GM10847 (cell line): Measurements from ENCODE around the gene AFAP1.

ENCODE experiments used
- POLR2A ChIP-seq: IDR thresholded peaks from 2 replicates; pipeline ENCODE4 v1.6.1; 2011; ENCODE audit not compliant: insufficient read length; ENCODE audit errors: extremely low read depth

The AFAP1 gene

DNA sequence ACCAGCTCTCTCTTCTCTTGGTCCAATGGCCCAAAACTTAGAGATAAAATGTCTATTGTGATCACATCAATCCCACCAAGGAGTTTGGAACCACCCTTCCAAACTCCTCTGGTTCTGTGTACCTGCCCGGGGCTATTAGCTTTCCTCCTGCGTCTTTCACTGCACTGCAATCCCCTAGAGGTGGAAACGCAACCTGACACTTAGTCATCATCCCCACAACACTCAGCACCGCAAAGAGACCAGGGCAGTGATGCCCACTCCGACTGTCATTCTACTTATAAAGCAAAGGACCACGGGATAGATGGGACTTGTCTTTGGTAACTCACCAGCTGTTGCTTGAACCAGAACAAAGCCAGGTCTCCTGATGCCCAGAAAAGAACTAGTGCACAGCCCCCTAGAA lies 22.0 kb downstream of the AFAP1 start:
- TF ChIP-seq POLR2A = no peak

DNA sequence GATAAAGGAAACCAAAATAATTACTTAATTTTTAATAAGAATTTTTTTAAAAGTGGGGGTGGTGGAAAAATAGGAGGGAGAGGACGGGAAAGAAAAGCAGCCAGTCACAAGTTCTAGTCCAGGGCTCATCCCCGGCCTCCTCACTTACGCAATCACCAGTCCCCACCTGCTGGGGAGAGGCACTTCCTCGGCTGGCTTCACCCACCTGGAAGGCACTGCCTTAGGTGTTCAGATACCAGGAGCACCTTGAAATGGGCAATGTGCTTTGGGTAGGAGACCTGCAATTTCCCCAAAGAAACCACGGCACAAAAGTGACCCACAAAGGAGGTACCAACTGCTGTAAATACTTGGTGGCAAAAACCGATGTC lies 23.8 kb downstream of the AFAP1 start:
- TF ChIP-seq POLR2A = no peak

DNA sequence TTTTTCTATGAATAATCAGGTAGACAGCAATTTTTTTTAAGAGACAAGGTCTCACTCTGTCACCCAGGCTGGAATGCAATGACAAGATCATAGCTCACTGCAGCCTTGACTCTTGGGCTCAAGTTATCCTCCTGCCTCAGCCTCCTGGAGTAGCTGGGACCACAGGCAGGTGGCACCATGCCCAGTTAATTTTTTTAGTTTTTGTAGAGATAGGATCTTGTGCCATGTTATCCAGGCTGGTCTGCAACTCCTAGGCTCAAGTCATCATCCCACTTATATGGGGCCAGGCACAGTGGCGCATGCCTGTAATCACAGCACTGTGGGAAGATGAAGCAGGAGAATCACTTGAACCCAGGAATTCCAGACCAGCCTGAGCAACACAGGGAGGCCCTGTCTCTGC lies 26.8 kb downstream of the AFAP1 start:
- no peak for TF ChIP-seq POLR2A

- no peak for TF ChIP-seq POLR2A
Measured at GRCh38 chr4:7910952-7911578, 28.6 kb downstream of the AFAP1 start.

DNA sequence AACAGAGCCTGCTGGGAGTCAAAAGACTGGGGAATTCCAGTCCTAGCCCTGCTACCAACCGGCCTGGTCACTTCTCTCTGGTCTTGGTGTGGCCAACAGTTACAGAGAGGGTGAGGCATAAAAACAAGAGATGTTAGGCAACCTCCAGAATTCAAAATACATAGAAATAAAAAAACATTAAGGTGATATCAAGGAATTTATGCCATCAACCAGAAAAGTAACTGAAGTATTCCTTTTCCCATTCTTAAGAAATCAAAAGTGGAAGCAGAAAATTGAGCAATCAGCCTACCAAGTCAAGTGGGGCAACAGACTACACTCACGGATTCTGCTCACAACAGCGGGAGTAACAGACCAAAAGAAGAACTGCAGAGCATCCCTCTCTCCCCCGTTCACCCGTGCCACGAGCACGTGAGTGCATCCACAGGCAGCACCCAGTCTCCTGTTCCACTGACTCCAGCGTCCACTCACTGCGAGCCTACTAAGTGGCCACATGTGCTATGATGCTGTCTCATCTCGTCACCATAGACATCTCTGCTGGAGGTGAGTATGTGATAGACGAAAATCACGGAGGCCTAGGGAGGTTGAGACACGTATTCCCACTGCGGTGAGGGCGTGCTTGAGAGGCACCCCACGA lies 29.3 kb downstream of the AFAP1 start:
- no peak for TF ChIP-seq POLR2A

GRCh38 chr4:7909463-7910262 lies 30.0 kb downstream of the AFAP1 start:
- TF ChIP-seq POLR2A = no peak

DNA sequence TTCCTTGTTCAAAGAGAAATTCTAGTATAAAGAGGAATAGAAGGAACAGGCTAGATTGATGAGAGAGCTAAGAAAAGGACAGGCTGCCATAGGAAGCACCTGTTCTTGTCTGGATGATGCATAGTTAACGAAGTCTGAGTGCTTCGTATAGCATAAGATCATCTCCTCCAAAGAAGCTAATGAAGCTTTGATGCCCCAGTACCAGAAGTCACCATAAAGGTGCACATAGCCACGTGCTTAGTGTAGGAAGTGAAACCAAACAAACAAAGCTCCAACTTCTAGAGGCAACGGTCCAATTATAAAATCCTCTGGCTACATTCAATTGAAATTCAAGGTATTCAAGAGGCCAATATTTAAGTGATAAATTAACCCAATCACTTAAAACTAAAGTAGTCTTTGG lies 31.0 kb downstream of the AFAP1 start:
- no peak for TF ChIP-seq POLR2A

- TF ChIP-seq POLR2A = no peak
Measured at GRCh38 chr4:7907142-7907541, 32.5 kb downstream of the AFAP1 start.

DNA sequence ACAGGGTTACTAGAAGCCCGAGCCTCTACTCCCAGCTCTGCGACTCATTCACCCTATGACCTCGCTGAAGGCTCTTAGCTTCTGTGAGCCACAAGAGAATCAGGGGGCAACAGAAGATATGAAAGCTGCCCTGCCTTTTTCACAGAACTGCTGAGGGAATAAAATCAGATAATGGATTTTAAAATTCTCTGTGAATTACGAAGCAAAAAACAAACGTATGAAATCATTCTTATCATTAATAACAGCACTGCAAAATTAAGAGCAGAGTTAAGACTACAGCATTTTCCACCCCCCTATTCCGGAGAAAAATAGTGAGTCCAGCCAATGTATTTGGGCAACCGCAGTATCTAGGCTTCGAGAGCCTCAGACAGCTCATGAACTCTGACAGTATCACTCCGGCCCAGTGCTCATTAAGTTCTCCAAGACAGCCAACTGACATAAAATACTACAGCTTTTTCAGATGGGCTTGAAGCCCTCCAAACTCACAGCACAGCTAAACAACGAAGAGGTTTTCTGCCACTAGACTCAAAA lies 33.4 kb downstream of the AFAP1 start:
- no peak for TF ChIP-seq POLR2A

DNA sequence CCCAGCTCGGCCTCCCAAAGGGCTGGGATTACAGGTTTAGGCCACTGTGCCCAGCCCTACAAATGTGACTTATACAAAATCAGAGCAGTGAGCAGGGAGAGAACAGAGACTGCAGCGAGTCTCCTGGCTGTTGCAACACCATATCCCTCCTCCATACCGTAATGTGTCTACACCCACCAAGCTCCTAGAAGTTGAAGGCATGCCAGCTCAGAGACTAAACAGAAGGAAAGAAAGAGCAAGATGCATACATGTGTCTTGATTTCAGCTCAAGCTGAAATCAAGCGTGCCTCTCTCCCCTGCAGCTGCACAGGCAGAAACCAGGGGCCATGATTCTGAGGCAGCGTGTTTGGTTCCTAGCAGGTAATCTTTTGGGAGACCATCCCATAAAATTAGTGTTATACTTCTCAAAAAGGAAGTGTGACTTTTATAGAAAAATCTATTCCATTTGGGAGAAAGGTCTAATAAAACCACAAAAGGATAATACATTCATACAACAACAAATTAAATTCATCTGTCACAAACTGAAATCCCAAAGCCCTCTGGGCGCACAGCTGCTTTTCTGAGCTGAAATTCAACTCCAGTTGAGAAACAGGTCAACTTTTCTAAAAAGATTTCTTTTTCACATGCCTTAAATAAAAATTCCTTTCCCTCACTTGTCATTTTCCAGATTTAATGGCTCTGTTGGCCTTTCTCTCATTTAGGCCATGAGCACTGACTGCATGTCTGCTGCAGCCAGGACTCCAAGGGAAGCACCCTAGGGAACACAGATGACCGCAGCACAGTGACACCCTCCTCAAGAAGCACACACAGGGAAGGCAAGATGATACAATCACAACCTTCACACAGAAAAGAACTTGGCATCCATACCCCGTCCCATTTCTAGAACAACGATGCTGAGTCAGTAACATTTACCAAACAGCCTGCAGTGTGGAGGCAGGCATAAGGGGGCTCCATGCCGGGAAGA lies 34.4 kb downstream of the AFAP1 start:
- TF ChIP-seq POLR2A = no peak

DNA sequence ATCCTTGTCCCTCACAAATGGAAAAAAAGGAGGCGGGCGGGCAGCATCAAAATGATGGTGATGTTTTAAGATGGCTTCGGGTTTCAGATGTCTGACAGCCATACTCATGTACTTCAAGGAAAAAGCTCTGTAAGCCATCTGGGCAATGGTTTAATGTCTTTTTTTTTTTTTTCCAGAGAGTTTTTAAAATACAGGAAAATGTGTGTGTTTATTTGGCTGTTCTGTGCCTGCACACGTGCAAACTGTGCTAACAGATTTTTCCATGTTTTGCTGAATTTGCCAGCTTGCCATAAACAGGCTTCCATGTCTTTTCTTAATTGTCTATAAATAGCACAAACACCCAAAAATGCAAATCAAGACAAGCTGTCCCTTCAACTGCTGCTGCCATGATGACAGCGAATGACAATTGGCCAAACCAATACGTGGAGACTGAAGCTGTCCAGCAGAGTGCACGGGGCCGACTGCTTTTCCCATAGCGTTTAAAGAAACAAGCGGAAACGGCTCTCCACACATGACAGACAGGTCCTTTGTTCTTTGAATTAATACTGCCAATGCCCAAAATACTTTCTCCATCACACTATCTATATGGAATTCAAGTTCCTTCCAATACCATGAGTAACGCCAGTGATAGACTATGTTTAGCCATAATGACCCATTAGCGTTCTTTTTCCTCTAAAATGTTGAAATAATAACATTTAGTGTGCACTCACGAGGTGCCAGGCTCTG lies 35.7 kb downstream of the AFAP1 start:
- TF ChIP-seq POLR2A = no peak

- TF ChIP-seq POLR2A = no peak
Measured at GRCh38 chr4:7902826-7903225, 36.8 kb downstream of the AFAP1 start.

DNA sequence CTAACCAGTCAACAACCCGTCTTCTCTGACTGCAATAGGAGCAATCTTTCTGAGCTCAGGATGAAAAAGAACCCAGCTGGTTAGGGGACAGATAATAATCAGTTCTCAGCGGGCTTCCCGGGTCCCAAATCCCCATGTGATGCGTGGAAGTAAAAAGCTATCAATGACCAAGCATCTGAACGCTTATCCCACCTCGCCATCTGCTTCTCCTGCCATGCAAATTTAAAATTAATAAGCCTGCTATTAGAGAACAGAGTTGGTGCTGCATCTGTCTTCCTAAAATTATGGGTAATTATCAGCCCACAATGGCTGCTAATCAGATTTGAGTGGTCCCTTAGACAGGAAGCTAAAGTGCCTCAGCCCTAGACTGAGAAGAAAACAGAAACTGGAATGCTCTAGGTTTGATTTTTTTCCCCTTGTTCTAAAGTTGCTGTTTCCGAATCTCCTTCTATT lies 37.5 kb downstream of the AFAP1 start:
- no peak for TF ChIP-seq POLR2A

- no peak for TF ChIP-seq POLR2A
Measured at GRCh38 chr4:7901311-7901885, 38.3 kb downstream of the AFAP1 start.

GRCh38 chr4:7900334-7900909 lies 39.2 kb downstream of the AFAP1 start:
- no peak for TF ChIP-seq POLR2A
